ENCODE measurements around the gene PACS1. TPM values are rescaled to one million over a fixed set of nuclear protein-coding genes. Genes with fewer than 3 reads are reported as not detected.
A peak's percentile ranks its signal among the peaks of the same experiment; 100 is the strongest.
"Not testable (repeated sequence)": the region's sequence is repeated elsewhere in the genome, so short reads cannot be mapped to it uniquely, and the experiment has no call there.

Gene PACS1
- total RNA-seq, 2 experiments from 2014 or later, result 109 TPM

DNA sequence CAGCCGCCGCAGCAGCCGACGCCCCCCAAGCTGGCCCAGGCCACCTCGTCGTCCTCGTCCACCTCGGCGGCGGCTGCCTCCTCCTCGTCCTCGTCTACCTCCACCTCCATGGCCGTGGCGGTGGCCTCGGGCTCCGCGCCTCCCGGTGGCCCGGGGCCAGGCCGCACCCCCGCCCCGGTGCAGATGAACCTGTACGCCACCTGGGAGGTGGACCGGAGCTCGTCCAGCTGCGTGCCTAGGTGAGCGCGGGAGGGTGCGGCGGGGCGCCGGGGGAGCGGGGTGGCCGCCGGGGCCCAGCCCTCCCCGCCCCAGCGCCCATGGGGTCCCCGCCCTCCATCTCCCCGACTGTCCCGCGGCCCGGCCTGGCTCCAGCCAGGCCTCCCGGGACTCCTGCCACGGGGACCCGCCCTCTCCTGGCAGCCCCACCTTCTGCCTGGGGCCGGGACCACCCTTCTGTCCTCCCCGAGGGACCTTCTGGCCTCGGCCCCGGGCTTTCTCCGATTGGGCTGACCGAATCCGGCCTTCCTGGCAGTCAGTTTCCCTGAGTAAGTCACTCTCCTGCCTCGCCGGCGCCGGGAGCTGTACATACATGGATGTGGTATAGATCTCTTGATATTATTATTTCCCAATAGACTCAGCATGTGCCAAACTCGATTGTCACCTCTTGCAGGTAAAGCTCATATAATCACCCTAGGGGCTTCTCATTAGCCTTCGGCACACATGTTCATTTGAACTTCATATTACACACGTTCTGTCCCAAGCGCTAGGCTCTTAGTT lies 720 bp downstream of the PACS1 start:
- no peaks in the 10 kb centered on the region for H3K27me3 Mint-ChIP-seq
- CTCF ChIA-PET, result interaction anchor here (0.5 to 6.6 kb wide), 5 partner anchors 9 to 97 kb away, joined by 3 to 66 read pairs (median 22); partner anchors contain the start of gene SF3B2
- H3K9me3 Mint-ChIP-seq, result no peaks in the 10 kb centered on the region

DNA sequence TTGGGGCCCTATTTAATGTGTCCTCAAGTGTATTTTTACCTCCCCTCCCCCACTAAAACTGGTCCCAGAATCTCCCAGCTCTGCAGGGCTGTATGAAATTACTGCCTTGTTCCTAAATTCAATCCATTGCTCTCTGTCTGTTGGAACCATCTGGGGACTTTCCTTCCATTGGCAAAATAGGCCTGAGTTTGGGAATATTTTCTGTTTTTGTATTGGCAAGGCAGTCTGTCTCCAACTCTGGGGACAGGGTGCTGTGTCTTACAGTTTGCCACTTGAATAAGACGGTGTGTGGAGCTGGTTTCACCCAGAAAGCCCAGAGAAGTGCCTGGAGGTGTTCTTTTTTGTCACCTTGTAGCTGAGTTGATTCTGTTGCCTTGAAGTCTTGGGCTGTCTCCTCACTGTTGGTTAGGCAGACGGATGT lies 1.3 kb downstream of the PACS1 start:
- DNase-seq, result peak; percentile 41
- POLR2A ChIA-PET, result interaction anchor here (0.6 to 1.2 kb wide), 3 partner anchors 8 to 65 kb away, joined by 3 to 8 read pairs (median 4); no protein-coding TSS in a partner anchor
- no peaks in the 10 kb centered on the region for H3K27me3 Mint-ChIP-seq
- no peaks in the 10 kb centered on the region for H3K9me3 Mint-ChIP-seq
- H3K36me3 Mint-ChIP-seq (ENCODE audit: low read depth), result peaks cover 73% of the 10 kb centered on the region
- CTCF ChIA-PET, result interaction anchor here (0.5 to 6.6 kb wide), 5 partner anchors 9 to 96 kb away, joined by 3 to 66 read pairs (median 22); partner anchors contain the start of gene SF3B2
- peak overlapping the region; percentile 92 for H3K27ac Mint-ChIP-seq
- H3K4me3 Mint-ChIP-seq, result peak overlapping the region; percentile 89
- peaks cover 68% of the 10 kb centered on the region for H3K4me1 Mint-ChIP-seq

More for the DNA sequence above, 720 bp downstream of the PACS1 start:
- Mint-ChIP-seq H3K4me3 (peak overlapping the region; percentile 89), H3K27ac (peak overlapping the region; percentile 92), H3K4me1 (peaks cover 68% of the 10 kb centered on the region), H3K36me3 (ENCODE audit: low read depth) (peaks cover 71% of the 10 kb centered on the region)
- POLR2A ChIA-PET, result interaction anchor here (0.5 to 1.2 kb wide), 3 partner anchors 9 to 567 kb away, joined by 3 to 8 read pairs (median 3); no protein-coding TSS in a partner anchor
- no peak for DNase-seq

DNA sequence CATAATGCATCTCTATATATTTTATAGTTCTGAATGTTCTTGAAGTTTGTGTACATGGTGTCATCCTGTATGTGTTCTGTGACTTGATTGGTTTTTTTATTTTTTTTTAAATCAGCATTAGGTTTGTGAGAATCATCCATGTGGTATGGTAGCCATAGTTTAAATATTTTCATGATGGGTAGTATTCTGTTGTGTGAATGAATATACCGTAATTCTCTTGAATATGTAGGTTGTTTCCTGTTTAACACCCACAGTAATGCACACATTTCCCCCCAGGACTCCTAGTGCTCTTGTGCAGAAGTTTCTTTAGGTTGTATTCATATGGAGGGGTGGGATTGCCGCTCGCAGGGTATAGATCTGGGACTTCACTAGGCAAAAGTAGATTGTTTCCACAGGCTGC lies 2.0 kb downstream of the PACS1 start:
- DNase-seq, result no peak
- H3K4me3 Mint-ChIP-seq, result peak overlapping the region; percentile 89
- H3K36me3 Mint-ChIP-seq (ENCODE audit: low read depth), result peaks cover 72% of the 10 kb centered on the region
- H3K27me3 Mint-ChIP-seq, result no peaks in the 10 kb centered on the region
- ChIA-PET CTCF (interaction anchor here (5.1 to 6.6 kb wide), 2 partner anchors 8 to 19 kb away, joined by 36 to 66 read pairs; partner anchors contain the start of gene SF3B2), POLR2A (interaction anchor here (0.6 to 1.2 kb wide), 2 partner anchors 9 to 65 kb away, joined by 4 to 8 read pairs; no protein-coding TSS in a partner anchor)
- peaks cover 66% of the 10 kb centered on the region for H3K4me1 Mint-ChIP-seq
- H3K9me3 Mint-ChIP-seq, result no peaks in the 10 kb centered on the region
- H3K27ac Mint-ChIP-seq, result peak overlapping the region; percentile 92

- H3K4me3 Mint-ChIP-seq, result peak overlapping the region; percentile 89
- H3K36me3 Mint-ChIP-seq (ENCODE audit: low read depth), result peaks cover 72% of the 10 kb centered on the region
- peak overlapping the region; percentile 92 for H3K27ac Mint-ChIP-seq
- no peaks in the 10 kb centered on the region for H3K9me3 Mint-ChIP-seq
- ChIA-PET CTCF (interaction anchor here (1.5 to 6.6 kb wide), 3 partner anchors 8 to 19 kb away, joined by 3 to 66 read pairs (median 36); partner anchors contain the start of gene SF3B2), POLR2A (no interaction called here)
- H3K27me3 Mint-ChIP-seq, result no peaks in the 10 kb centered on the region
- H3K4me1 Mint-ChIP-seq, result peaks cover 65% of the 10 kb centered on the region
- no peak for DNase-seq
These were observed 2.4 kb downstream of the PACS1 start for GRCh38 chr11:66072518-66072917.

DNA sequence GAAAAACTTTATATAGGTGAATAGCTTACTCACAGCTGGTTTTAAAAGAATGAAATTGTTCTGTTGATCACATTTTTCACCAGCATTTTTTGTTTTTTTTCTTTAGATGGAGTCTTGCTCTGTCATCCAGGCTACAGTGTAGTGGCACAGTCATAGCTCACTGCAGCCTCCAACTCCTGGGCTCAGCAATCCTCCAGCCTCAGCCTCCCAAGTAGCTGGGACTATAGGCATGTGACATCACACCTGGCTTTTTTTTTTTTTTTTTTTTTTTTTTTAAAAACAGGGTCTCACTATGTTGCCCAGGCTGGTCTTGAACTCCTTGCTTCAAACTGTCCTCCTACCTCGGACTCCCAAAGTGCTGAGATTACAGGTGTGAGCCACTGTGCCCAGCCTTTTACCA lies 3.6 kb downstream of the PACS1 start:
- peaks cover 63% of the 10 kb centered on the region for H3K4me1 Mint-ChIP-seq
- no peak overlapping the region for H3K27ac Mint-ChIP-seq
- no peak overlapping the region for H3K4me3 Mint-ChIP-seq
- H3K27me3 Mint-ChIP-seq, result no peaks in the 10 kb centered on the region
- H3K9me3 Mint-ChIP-seq, result no peaks in the 10 kb centered on the region
- H3K36me3 Mint-ChIP-seq (ENCODE audit: low read depth), result peaks cover 67% of the 10 kb centered on the region
- no peak for DNase-seq
- ChIA-PET CTCF (interaction anchor here (0.6 to 6.6 kb wide), 3 partner anchors 15 to 20 kb away, joined by 3 to 66 read pairs (median 3); partner anchors contain the start of gene SF3B2), POLR2A (no interaction called here)

- no peak for DNase-seq
- ChIA-PET POLR2A (interaction anchor here (0.6 kb wide), 1 partner anchor 55 kb away, joined by 7 read pairs; no protein-coding TSS in a partner anchor), CTCF (interaction anchor here (0.7 to 1.6 kb wide), 3 partner anchors 14 to 44 kb away, joined by 3 to 4 read pairs (median 4); no protein-coding TSS in a partner anchor)
- Mint-ChIP-seq H3K27ac (no peak overlapping the region), H3K36me3 (ENCODE audit: low read depth) (peaks cover 74% of the 10 kb centered on the region), H3K4me3 (no peak overlapping the region), H3K9me3 (no peaks in the 10 kb centered on the region), H3K4me1 (peaks cover 70% of the 10 kb centered on the region), H3K27me3 (no peaks in the 10 kb centered on the region)
These were observed 5.2 kb downstream of the PACS1 start for GRCh38 chr11:66075273-66075672.

GRCh38 chr11:66076561-66076960 lies 6.5 kb downstream of the PACS1 start:
- H3K27ac Mint-ChIP-seq, result no peak overlapping the region
- DNase-seq, result no peak
- ChIA-PET CTCF (interaction anchor here (1.3 to 1.6 kb wide), 3 partner anchors 8 to 42 kb away, joined by 4 to 5 read pairs (median 4); no protein-coding TSS in a partner anchor), POLR2A (no interaction called here)
- H3K9me3 Mint-ChIP-seq, result no peaks in the 10 kb centered on the region
- H3K4me3 Mint-ChIP-seq, result no peak overlapping the region
- peaks cover 73% of the 10 kb centered on the region for H3K36me3 Mint-ChIP-seq (ENCODE audit: low read depth)
- H3K4me1 Mint-ChIP-seq, result peaks cover 77% of the 10 kb centered on the region
- H3K27me3 Mint-ChIP-seq, result no peaks in the 10 kb centered on the region

- Mint-ChIP-seq H3K27ac (peak overlapping the region; percentile 99), H3K4me3 (no peak overlapping the region), H3K9me3 (no peaks in the 10 kb centered on the region), H3K27me3 (no peaks in the 10 kb centered on the region), H3K4me1 (peaks cover 76% of the 10 kb centered on the region), H3K36me3 (ENCODE audit: low read depth) (peaks cover 68% of the 10 kb centered on the region)
- no peak for DNase-seq
- ChIA-PET CTCF (interaction anchor here (5.4 kb wide), 1 partner anchor 8 kb away, joined by 36 read pairs; the partner anchor contains the start of gene PACS1), POLR2A (interaction anchor here (0.6 kb wide), 1 partner anchor 560 kb away, joined by 3 read pairs; no protein-coding TSS in a partner anchor)
These were observed 7.9 kb downstream of the PACS1 start for GRCh38 chr11:66077927-66078326.

GRCh38 chr11:66078949-66079348 lies 8.9 kb downstream of the PACS1 start:
- H3K27me3 Mint-ChIP-seq, H3K4me3 Mint-ChIP-seq, H3K9me3 Mint-ChIP-seq, DNase-seq: not testable (repeated sequence)
- CTCF ChIA-PET, result interaction anchor here (5.4 kb wide), 1 partner anchor 9 kb away, joined by 36 read pairs; the partner anchor contains the start of gene PACS1
- peak overlapping the region; percentile 99 for H3K27ac Mint-ChIP-seq
- H3K4me1 Mint-ChIP-seq, result peaks cover 78% of the 10 kb centered on the region
- POLR2A ChIA-PET, result interaction anchor here (0.6 kb wide), 1 partner anchor 83 kb away, joined by 4 read pairs; no protein-coding TSS in a partner anchor
- H3K36me3 Mint-ChIP-seq (ENCODE audit: low read depth), result peaks cover 68% of the 10 kb centered on the region

DNA sequence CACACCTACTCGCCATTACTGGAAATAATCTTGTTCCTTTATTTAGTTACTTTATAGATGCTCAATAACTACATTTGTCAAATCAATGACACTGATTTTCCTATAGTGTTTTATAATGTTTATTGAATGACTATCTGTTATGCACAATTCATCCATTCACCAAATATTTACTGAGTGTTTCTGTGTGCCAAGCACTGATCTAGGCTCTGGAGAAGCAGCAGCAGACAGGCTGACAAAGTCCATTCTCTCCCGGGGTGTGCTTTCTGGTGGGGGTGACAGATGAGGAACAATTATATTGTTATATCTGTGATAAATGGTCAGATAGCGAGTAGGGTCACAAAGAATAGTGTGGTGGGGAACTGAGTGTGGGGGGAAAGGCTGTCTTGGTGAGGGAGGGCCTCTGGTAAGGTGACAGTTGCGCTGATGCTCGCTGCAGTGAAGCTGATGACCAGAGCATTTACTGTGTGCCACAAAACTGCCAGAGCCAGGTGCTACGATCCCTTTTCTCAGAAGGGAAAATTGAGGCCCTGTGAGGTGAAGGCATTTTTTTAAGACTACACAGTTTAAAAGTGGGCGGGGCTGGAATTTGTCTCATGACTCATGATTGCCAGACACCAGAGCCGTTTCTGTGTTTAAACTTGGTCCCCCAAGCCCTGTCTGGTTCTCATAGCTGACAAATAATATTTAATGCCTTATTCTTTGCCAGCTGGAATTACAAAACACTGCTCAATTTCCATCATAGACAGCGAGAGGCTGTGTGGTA lies 10.2 kb downstream of the PACS1 start:
- peaks cover 81% of the 10 kb centered on the region for H3K4me1 Mint-ChIP-seq
- peak overlapping the region; percentile 84 for H3K4me3 Mint-ChIP-seq
- peak; percentile 71 for DNase-seq
- POLR2A ChIA-PET, result interaction anchor here (0.9 to 1.5 kb wide), 2 partner anchors 9 kb away, joined by 3 to 8 read pairs; no protein-coding TSS in a partner anchor
- H3K27ac Mint-ChIP-seq, result peak overlapping the region; percentile 99
- CTCF ChIA-PET, result interaction anchor here (0.9 to 5.4 kb wide), 5 partner anchors 10 to 55 kb away, joined by 3 to 36 read pairs (median 3); partner anchors contain the start of gene PACS1
- no peaks in the 10 kb centered on the region for H3K27me3 Mint-ChIP-seq
- no peaks in the 10 kb centered on the region for H3K9me3 Mint-ChIP-seq
- peaks cover 59% of the 10 kb centered on the region for H3K36me3 Mint-ChIP-seq (ENCODE audit: low read depth)

DNA sequence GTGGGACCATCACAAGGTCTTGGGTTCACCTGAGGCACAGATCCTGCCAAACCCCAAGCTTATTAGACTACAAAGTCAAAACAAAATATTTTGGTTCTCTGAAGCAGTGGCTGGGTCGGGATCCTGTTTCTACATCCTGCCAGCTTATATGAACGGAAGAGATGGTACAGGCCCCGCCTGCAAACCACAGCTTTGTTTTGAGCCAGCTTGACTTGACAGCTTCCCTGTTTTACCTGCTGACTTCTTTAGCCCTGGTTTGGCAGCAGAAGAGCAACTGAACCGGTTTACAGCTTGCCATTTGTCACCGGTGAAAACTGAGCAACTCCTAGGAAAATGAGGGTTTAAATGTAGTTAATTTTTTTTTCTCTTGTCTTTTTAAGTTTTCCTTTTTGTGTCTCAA lies 11.4 kb downstream of the PACS1 start:
- ChIA-PET CTCF (interaction anchor here (0.7 to 5.4 kb wide), 6 partner anchors 12 to 54 kb away, joined by 3 to 36 read pairs (median 4); partner anchors contain the start of gene PACS1), POLR2A (interaction anchor here (0.7 to 1.5 kb wide), 3 partner anchors 10 to 20 kb away, joined by 3 to 8 read pairs (median 3); no protein-coding TSS in a partner anchor)
- peak overlapping the region; percentile 84 for H3K4me3 Mint-ChIP-seq
- peaks cover 52% of the 10 kb centered on the region for H3K36me3 Mint-ChIP-seq (ENCODE audit: low read depth)
- H3K27me3 Mint-ChIP-seq, result no peaks in the 10 kb centered on the region
- H3K9me3 Mint-ChIP-seq, result no peaks in the 10 kb centered on the region
- H3K27ac Mint-ChIP-seq, result peak overlapping the region; percentile 99
- peak; percentile 90 for DNase-seq
- peaks cover 77% of the 10 kb centered on the region for H3K4me1 Mint-ChIP-seq

Data from activated CD4-positive, alpha-beta T cell treated with anti-CD3 and anti-CD28 coated beads, Interleukin-2, amount 10 ng/mL, durations not matched to agents 7 days and 5 days (primary cell).